Measurements from ENCODE around the gene ASTL. TPM values are rescaled to one million over a fixed set of nuclear protein-coding genes. Genes with fewer than 3 reads are reported as not detected.

The ASTL gene
- total RNA-seq, 3 donors from 2014 or later (not counting 1 experiment from before 2014, with no cell fraction given), result 5.5 to 11.3 (median 8.8) TPM

DNA sequence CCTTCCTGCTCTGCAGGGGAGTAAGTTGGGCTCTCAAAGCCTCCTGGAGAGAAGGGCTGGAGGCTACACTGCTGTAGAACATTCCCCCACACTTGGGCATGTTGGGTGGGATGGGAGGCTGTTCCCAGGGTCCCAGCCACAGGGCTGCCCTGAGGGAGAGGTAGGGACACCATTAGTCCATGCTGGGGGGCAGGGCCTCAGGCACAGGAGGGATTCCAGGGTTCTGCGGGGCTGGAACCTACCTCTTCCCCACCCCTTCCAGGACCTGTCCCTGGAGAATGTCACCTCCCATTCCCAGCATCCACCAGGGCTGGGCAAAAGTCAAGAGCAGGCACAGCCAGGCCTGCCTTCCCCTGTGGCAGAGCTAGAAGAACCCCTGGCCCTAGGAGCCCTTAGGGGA is 15.0 kb downstream of the ASTL start:
- no peaks in the 10 kb centered on the region for H3K27me3 ChIP-seq (ENCODE audit: control insufficient read depth, insufficient read depth, low read length)
- H3K9me3 ChIP-seq (ENCODE audit: control insufficient read depth, insufficient read depth, low read length), result no peaks in the 10 kb centered on the region
- DNase-seq (no peak), ATAC-seq (no peak)
- no peak overlapping the region for H3K27ac ChIP-seq (ENCODE audit: low read length)
- Mint-ChIP-seq H3K36me3 (no peaks in the 10 kb centered on the region), H3K27me3 (ENCODE audit: low read depth in 2 of 2) (peaks cover 28 to 33% of the 10 kb centered on the region in 2 donors), H3K9me3 (no peaks in the 10 kb centered on the region), H3K4me3 (no peak overlapping the region), H3K4me1 (peaks cover 0 to 23% of the 10 kb centered on the region in 2 donors), H3K27ac (no peak overlapping the region)
- H3K4me3 ChIP-seq (ENCODE audit: low read length), result no peak overlapping the region
- H3K36me3 ChIP-seq (ENCODE audit: control insufficient read depth, insufficient read depth, low read length), result peaks cover 2% of the 10 kb centered on the region
- WGBS (ENCODE audit: insufficient coverage), result 82% methylated on average over 1 of the region's 1 CpG
- TF ChIP-seq, protein P1, sequence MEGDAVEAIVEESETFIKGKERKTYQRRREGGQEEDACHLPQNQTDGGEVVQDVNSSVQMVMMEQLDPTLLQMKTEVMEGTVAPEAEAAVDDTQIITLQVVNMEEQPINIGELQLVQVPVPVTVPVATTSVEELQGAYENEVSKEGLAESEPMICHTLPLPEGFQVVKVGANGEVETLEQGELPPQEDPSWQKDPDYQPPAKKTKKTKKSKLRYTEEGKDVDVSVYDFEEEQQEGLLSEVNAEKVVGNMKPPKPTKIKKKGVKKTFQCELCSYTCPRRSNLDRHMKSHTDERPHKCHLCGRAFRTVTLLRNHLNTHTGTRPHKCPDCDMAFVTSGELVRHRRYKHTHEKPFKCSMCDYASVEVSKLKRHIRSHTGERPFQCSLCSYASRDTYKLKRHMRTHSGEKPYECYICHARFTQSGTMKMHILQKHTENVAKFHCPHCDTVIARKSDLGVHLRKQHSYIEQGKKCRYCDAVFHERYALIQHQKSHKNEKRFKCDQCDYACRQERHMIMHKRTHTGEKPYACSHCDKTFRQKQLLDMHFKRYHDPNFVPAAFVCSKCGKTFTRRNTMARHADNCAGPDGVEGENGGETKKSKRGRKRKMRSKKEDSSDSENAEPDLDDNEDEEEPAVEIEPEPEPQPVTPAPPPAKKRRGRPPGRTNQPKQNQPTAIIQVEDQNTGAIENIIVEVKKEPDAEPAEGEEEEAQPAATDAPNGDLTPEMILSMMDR (IDR thresholded peaks at IDR 0.05), result no peak
- H3K4me1 ChIP-seq (ENCODE audit: control insufficient read depth, insufficient read depth, low read length), result no peaks in the 10 kb centered on the region
- intact Hi-C loops (cut with micrococcal nuclease), result no loop called here

DNA sequence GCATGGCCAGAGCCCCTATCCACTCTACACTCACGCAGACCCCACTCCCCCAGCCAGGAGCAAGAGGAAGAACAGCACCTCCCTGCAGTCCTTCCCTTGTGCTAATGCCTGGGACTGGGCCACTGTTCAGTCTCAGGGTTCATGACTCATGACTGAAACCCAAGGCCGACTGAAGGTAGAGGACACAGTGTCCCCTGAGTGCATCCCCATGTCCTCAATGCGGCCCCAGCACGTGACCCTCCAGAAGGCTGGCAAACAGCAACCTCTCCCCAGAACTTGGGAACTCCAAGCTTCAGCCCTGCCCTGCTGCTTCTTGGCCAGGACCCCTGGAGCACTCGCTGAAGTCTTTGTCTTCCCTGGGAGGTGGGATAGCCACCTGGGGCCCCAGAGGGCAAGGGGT is 15.9 kb downstream of the ASTL start:
- H3K4me3 Mint-ChIP-seq, result no peak overlapping the region
- TF ChIP-seq, protein P1 (IDR thresholded peaks at IDR 0.05), result no peak
- H3K36me3 Mint-ChIP-seq, result no peaks in the 10 kb centered on the region
- Histone ChIP-seq H3K27me3 (ENCODE audit: control insufficient read depth, insufficient read depth, low read length) (peaks cover 2% of the 10 kb centered on the region), H3K4me1 (ENCODE audit: control insufficient read depth, insufficient read depth, low read length) (peaks cover 4% of the 10 kb centered on the region), H3K36me3 (ENCODE audit: control insufficient read depth, insufficient read depth, low read length) (peaks cover 2% of the 10 kb centered on the region), H3K9me3 (ENCODE audit: control insufficient read depth, insufficient read depth, low read length) (no peaks in the 10 kb centered on the region), H3K4me3 (ENCODE audit: low read length) (no peak overlapping the region), H3K27ac (ENCODE audit: low read length) (no peak overlapping the region)
- peak in 1 of 2 donors; percentile 15 for DNase-seq
- 93% methylated on average over 5 of the region's 5 CpGs for WGBS (ENCODE audit: insufficient coverage)
- H3K27ac Mint-ChIP-seq, result no peak overlapping the region
- H3K4me1 Mint-ChIP-seq, result peaks cover 0 to 29% of the 10 kb centered on the region in 2 donors
- H3K9me3 Mint-ChIP-seq, result no peaks in the 10 kb centered on the region
- peaks cover 28 to 37% of the 10 kb centered on the region in 2 donors for H3K27me3 Mint-ChIP-seq (ENCODE audit: low read depth in 2 of 2)
- intact Hi-C loops (cut with micrococcal nuclease), result no loop called here
- no peak for ATAC-seq

DNA sequence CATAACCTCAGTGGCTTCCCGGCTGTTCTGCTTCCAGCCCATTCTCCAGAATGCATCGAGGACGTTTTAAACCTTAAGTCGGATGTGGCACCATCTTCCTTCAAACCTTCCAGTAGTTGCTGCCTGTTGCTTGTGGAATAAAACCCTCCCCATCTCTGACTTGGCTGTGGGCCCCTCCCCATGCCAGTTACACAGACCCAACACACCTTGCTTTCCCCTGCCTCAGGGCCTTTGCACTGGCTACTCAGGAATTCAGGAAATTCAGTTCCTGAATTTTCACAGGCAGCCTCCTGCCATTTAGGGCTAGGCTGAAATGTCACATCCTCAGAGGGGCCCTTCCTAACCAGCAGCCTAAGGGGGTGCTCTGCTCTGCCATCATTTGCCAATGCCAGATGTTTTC is 16.9 kb downstream of the ASTL start:
- no peak overlapping the region for H3K27ac Mint-ChIP-seq
- H3K36me3 Mint-ChIP-seq, result no peaks in the 10 kb centered on the region
- no peak for ATAC-seq
- no peaks in the 10 kb centered on the region for H3K9me3 Mint-ChIP-seq
- Histone ChIP-seq H3K9me3 (ENCODE audit: control insufficient read depth, insufficient read depth, low read length) (no peaks in the 10 kb centered on the region), H3K4me1 (ENCODE audit: control insufficient read depth, insufficient read depth, low read length) (peaks cover 8% of the 10 kb centered on the region), H3K36me3 (ENCODE audit: control insufficient read depth, insufficient read depth, low read length) (no peaks in the 10 kb centered on the region), H3K4me3 (ENCODE audit: low read length) (no peak overlapping the region), H3K27ac (ENCODE audit: low read length) (no peak overlapping the region), H3K27me3 (ENCODE audit: control insufficient read depth, insufficient read depth, low read length) (peaks cover 5% of the 10 kb centered on the region)
- WGBS (ENCODE audit: insufficient coverage), result 95% methylated on average over 4 of the region's 4 CpGs
- peaks cover 0 to 33% of the 10 kb centered on the region in 2 donors for H3K4me1 Mint-ChIP-seq
- H3K4me3 Mint-ChIP-seq, result no peak overlapping the region
- intact Hi-C loops (cut with micrococcal nuclease), result no loop called here
- no peak for DNase-seq
- TF ChIP-seq, protein P1 (IDR thresholded peaks at IDR 0.05), result no peak
- H3K27me3 Mint-ChIP-seq (ENCODE audit: low read depth in 2 of 2), result peaks cover 28 to 37% of the 10 kb centered on the region in 2 donors

GRCh38 chr2:96120991-96121390 is 17.3 kb downstream of the ASTL start:
- ATAC-seq (no peak), DNase-seq (peak in 1 of 2 donors; percentile 12)
- H3K4me3 Mint-ChIP-seq, result no peak overlapping the region
- intact Hi-C loops (cut with micrococcal nuclease), result no loop called here
- peaks cover 5% of the 10 kb centered on the region for H3K27me3 ChIP-seq (ENCODE audit: control insufficient read depth, insufficient read depth, low read length)
- H3K36me3 Mint-ChIP-seq, result no peaks in the 10 kb centered on the region
- no peaks in the 10 kb centered on the region for H3K9me3 ChIP-seq (ENCODE audit: control insufficient read depth, insufficient read depth, low read length)
- H3K4me1 Mint-ChIP-seq, result peaks cover 1 to 36% of the 10 kb centered on the region in 2 donors
- H3K27ac ChIP-seq (ENCODE audit: low read length), result no peak overlapping the region
- peaks cover 8% of the 10 kb centered on the region for H3K4me1 ChIP-seq (ENCODE audit: control insufficient read depth, insufficient read depth, low read length)
- 34% methylated on average over 7 of the region's 7 CpGs for WGBS (ENCODE audit: insufficient coverage)
- H3K36me3 ChIP-seq (ENCODE audit: control insufficient read depth, insufficient read depth, low read length), result no peaks in the 10 kb centered on the region
- no peak overlapping the region for H3K4me3 ChIP-seq (ENCODE audit: low read length)
- no peaks in the 10 kb centered on the region for H3K9me3 Mint-ChIP-seq
- peaks cover 30 to 37% of the 10 kb centered on the region in 2 donors for H3K27me3 Mint-ChIP-seq (ENCODE audit: low read depth in 2 of 2)
- H3K27ac Mint-ChIP-seq, result no peak overlapping the region
- TF ChIP-seq, protein P1 (IDR thresholded peaks at IDR 0.05), result no peak

Measured in natural killer cell (primary cell).